Common myeloid progenitor, CD34-positive (primary cell): ENCODE data around the gene CTPS2.

Experiments
- CTCF ChIA-PET: fragments of 350-600 bp; sonication (Branson Sonifier 250); formaldehyde crosslinking; loops from one replicate; lab custom pipeline; 2021; ENCODE audit warnings: antibody characterized with exemption; lab: Charles Lee
- POLR2A ChIA-PET: fragments of 350-600 bp; sonication (Branson Sonifier 250); formaldehyde crosslinking; loops from one replicate; lab custom pipeline; 2021; ENCODE audit warnings: antibody characterized with exemption; lab: Charles Lee
- DNase-seq, 3 donors: peaks; one replicate each; pipeline versions ENCODE4 v3.0.0 to v3.0.0-alpha.2; 2013
- H3K27ac ChIP-seq, 2 experiments: 1 replicate in 1 of 2; 2 replicates in 1 of 2; pipeline ENCODE4 v1.7.0; 2013; ENCODE audit warnings: inconsistent platforms in 2 of 2, low read length in 2 of 2, mild to moderate bottlenecking in 2 of 2, low read depth in 1 of 2, moderate library complexity in 1 of 2; ENCODE audit not compliant: severe bottlenecking in 2 of 2, insufficient read depth in 1 of 2, poor library complexity in 1 of 2
- H3K27me3 ChIP-seq, 5 experiments: replicated peaks in 2 of 5; 1 replicate in 3 of 5; 2 replicates in 2 of 5; pipeline versions ENCODE4 v1.6.1 to v1.7.0; 2013; ENCODE audit warnings: low read length in 4 of 5, mild to moderate bottlenecking in 2 of 5, moderate library complexity in 2 of 5, inconsistent platforms in 1 of 5; ENCODE audit not compliant: insufficient read depth in 5 of 5, control insufficient read depth in 4 of 5
- H3K36me3 ChIP-seq, 4 experiments: 1 replicate in 2 of 4; 2 replicates in 2 of 4; pipeline versions ENCODE4 v1.6.1 to v1.7.0; 2013; ENCODE audit warnings: low read length in 3 of 4, control low read depth in 1 of 4, mild to moderate bottlenecking in 1 of 4; ENCODE audit not compliant: control insufficient read depth in 4 of 4, insufficient read depth in 4 of 4
- H3K4me1 ChIP-seq, 4 experiments: 1 replicate in 3 of 4; 2 replicates in 1 of 4; pipeline versions ENCODE4 v1.6.1 to v1.7.1; 2013; ENCODE audit warnings: low read length in 3 of 4, mild to moderate bottlenecking in 3 of 4, control low read depth in 1 of 4, inconsistent platforms in 1 of 4, moderate library complexity in 1 of 4; ENCODE audit not compliant: control insufficient read depth in 4 of 4, insufficient read depth in 4 of 4; ENCODE audit errors: control extremely low read depth in 1 of 4
- H3K4me3 ChIP-seq, 7 experiments: 1 replicate in 4 of 7; 2 replicates in 3 of 7; pipeline versions ENCODE4 v1.5.1 to v1.7.0; 2013; ENCODE audit warnings: mild to moderate bottlenecking in 7 of 7, low read length in 6 of 7, moderate library complexity in 6 of 7, inconsistent platforms in 2 of 7, low read depth in 2 of 7, control low read depth in 1 of 7; ENCODE audit not compliant: insufficient read depth in 4 of 7, control insufficient read depth in 1 of 7; ENCODE audit errors: extremely low read depth in 1 of 7
- H3K9me3 ChIP-seq, 5 experiments: 1 replicate in 4 of 5; 2 replicates in 1 of 5; pipeline versions ENCODE4 v1.6.1 to v1.7.1; 2013; ENCODE audit warnings: low read length in 4 of 5, mild to moderate bottlenecking in 2 of 5, inconsistent platforms in 1 of 5, low read depth in 1 of 5, moderate library complexity in 1 of 5; ENCODE audit not compliant: control insufficient read depth in 4 of 5, insufficient read depth in 2 of 5; ENCODE audit errors: control extremely low read depth in 1 of 5
- WGBS: methylation state at CpG from one replicate; pipeline ENCODE4 v1.1.5; 2013; ENCODE audit not compliant: insufficient coverage; 5-methylcytosine and 5-hydroxymethylcytosine counted together

The CTPS2 gene

DNA sequence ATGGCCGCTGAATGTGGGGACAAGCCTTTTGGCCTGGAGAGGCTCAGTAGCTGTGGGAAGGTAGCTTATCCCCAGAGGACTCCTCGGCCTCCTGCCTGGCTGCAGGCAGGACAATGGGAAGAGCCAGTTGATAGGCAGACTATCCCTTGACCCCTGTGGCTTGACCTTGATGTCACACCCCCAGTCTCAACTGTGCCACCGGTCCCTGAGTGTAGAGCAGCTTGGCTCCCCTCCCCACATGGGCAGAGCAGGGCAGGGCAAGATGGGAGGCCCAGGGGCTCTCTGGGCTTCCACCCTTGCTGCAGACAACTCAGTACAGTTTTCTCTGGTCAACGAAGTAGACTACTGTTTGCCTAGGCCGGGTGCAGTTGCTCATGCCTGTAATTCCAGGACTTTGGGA lies 32.6 kb upstream of the CTPS2 start:
- Histone ChIP-seq H3K4me3 (no peak overlapping the region), H3K4me1 (no peaks in the 10 kb centered on the region), H3K27ac (no peak overlapping the region), H3K36me3 (peaks cover 4 to 35% (median 15%) of the 10 kb centered on the region in 4 experiments), H3K27me3 (peaks cover 0 to 11% (median 0%) of the 10 kb centered on the region in 5 experiments), H3K9me3 (no peaks in the 10 kb centered on the region)
- ChIA-PET POLR2A (no interaction called here), CTCF (interaction anchor here (0.5 to 1.7 kb wide), 3 partner anchors 14 to 44 kb away, joined by 4 read pairs; no protein-coding TSS in a partner anchor)
- DNase-seq, result no peak
- WGBS, result 98% methylated on average over 5 of the region's 5 CpGs

DNA sequence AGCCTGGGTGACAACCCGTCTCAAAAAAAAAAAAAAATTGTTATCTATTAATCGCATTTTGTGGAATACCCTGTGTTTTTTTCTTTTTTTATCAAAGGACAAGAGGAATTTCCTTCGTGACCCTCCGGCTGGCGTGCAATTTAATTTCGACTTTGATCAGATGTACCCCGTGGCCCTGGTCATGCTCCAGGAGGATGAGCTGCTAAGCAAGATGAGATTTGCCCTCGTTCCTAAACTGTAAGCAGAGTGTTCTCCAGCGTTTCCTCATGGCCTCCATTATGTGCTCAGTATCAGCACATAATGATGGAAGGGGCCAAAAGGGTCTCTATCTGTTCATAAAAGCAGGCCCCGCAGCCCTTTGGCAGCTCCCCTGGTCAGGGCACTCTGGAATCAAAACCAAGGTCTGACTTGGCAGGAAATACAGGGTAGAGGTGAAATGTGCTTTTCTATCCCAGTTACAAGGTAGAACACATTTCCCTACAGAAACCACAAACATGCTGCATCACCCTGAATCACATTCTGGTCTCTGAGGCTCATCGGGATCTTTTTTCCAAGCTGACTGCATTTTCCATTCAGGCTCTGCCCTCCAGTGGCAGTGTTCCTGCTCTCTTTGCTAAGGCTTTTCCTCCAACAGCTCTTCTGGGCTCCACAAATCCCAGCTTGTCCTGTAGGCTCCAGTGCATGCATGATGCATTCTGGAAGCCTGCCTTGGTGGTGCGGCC lies 31.3 kb upstream of the CTPS2 start:
- H3K36me3 ChIP-seq, result peaks cover 4 to 30% (median 15%) of the 10 kb centered on the region in 4 experiments
- no peak for DNase-seq
- CTCF ChIA-PET, result interaction anchor here (1.3 to 1.7 kb wide), 2 partner anchors 13 to 16 kb away, joined by 4 read pairs; no protein-coding TSS in a partner anchor

GRCh38 chrX:16739574-16739973 lies 27.1 kb upstream of the CTPS2 start:
- ChIA-PET CTCF (no interaction called here), POLR2A (no interaction called here)
- 78% methylated on average over 5 of the region's 6 CpGs for WGBS
- no peak for DNase-seq
- H3K4me3 ChIP-seq, result no peak overlapping the region
- H3K27me3 ChIP-seq, result peaks cover 0 to 10% (median 0%) of the 10 kb centered on the region in 5 experiments
- H3K36me3 ChIP-seq, result peaks cover 4 to 30% (median 10%) of the 10 kb centered on the region in 4 experiments
- no peaks in the 10 kb centered on the region for H3K9me3 ChIP-seq
- H3K4me1 ChIP-seq, result no peaks in the 10 kb centered on the region
- no peak overlapping the region for H3K27ac ChIP-seq

More for the DNA sequence above, 31.3 kb upstream of the CTPS2 start:
- POLR2A ChIA-PET, result no interaction called here
- H3K27ac ChIP-seq, result no peak overlapping the region
- H3K4me3 ChIP-seq, result no peak overlapping the region
- H3K4me1 ChIP-seq, result no peaks in the 10 kb centered on the region
- WGBS, result 95% methylated on average over 11 of the region's 12 CpGs
- H3K9me3 ChIP-seq, result no peaks in the 10 kb centered on the region
- H3K27me3 ChIP-seq, result peaks cover 0 to 16% (median 0%) of the 10 kb centered on the region in 5 experiments

- Histone ChIP-seq H3K9me3 (no peaks in the 10 kb centered on the region), H3K4me3 (no peak overlapping the region), H3K36me3 (peaks cover 0 to 21% (median 3%) of the 10 kb centered on the region in 4 experiments), H3K27ac (no peak overlapping the region), H3K4me1 (no peaks in the 10 kb centered on the region), H3K27me3 (peaks cover 0 to 8% (median 0%) of the 10 kb centered on the region in 5 experiments)
- 88% methylated on average over 3 of the region's 5 CpGs for WGBS
- ChIA-PET CTCF (no interaction called here), POLR2A (no interaction called here)
- DNase-seq, result no peak
These were observed 24.6 kb upstream of the CTPS2 start for GRCh38 chrX:16737024-16737423.

- no peaks in the 10 kb centered on the region for H3K9me3 ChIP-seq
- peaks cover 0 to 5% (median 0%) of the 10 kb centered on the region in 5 experiments for H3K27me3 ChIP-seq
- H3K27ac ChIP-seq, result no peak overlapping the region
- ChIA-PET CTCF (interaction anchor here (0.9 kb wide), 1 partner anchor 12 kb away, joined by 4 read pairs; no protein-coding TSS in a partner anchor), POLR2A (no interaction called here)
- H3K4me3 ChIP-seq, result no peak overlapping the region
- no peak for DNase-seq
- H3K36me3 ChIP-seq, result peaks cover 0 to 14% (median 2%) of the 10 kb centered on the region in 4 experiments
- H3K4me1 ChIP-seq, result no peaks in the 10 kb centered on the region
These were observed 20.5 kb upstream of the CTPS2 start for GRCh38 chrX:16733013-16733412.

- ChIA-PET POLR2A (no interaction called here), CTCF (interaction anchor here (1.3 kb wide), 1 partner anchor 14 kb away, joined by 4 read pairs; no protein-coding TSS in a partner anchor)
- no peaks in the 10 kb centered on the region for H3K4me1 ChIP-seq
- peaks cover 0 to 3% (median under 1%) of the 10 kb centered on the region in 4 experiments for H3K36me3 ChIP-seq
- 100% methylated on average over 1 of the region's 1 CpG for WGBS
- H3K9me3 ChIP-seq, result peaks cover 0 to 5% (median 0%) of the 10 kb centered on the region in 5 experiments
- peaks cover 0 to 3% (median 0%) of the 10 kb centered on the region in 5 experiments for H3K27me3 ChIP-seq
- H3K27ac ChIP-seq, result no peak overlapping the region
- DNase-seq, result no peak
- H3K4me3 ChIP-seq, result no peak overlapping the region
These were observed 18.0 kb upstream of the CTPS2 start for GRCh38 chrX:16730450-16730849.

DNA sequence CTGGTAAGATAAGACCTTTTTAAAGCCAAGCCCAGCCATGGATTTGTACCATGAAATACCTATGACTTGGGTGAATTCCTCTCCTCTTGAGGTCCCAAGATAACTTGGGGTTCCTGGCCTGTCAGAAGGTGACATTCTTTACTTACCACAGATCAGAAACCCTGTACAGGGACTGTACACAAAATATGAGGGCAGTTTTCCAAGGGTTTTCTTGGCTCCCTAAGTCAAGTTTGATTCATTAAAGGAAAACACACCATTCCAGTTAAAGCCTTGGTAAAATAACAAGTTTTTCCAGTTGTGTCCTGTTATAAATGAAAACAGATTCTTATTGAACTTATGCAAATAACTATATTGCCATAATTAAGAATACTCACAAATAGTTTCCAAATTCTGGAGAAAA lies 15.2 kb upstream of the CTPS2 start:
- Histone ChIP-seq H3K4me1 (no peaks in the 10 kb centered on the region), H3K27ac (no peak overlapping the region), H3K27me3 (peaks cover 0 to 16% (median 0%) of the 10 kb centered on the region in 5 experiments), H3K9me3 (peaks cover 0 to 5% (median 0%) of the 10 kb centered on the region in 5 experiments), H3K4me3 (no peak overlapping the region), H3K36me3 (peaks cover 0 to 3% (median 0%) of the 10 kb centered on the region in 4 experiments)
- CTCF ChIA-PET, result no interaction called here
- POLR2A ChIA-PET, result interaction anchor here (1.2 kb wide), 1 partner anchor 8 kb away, joined by 3 read pairs; the partner anchor contains the start of gene SYAP1
- DNase-seq, result no peak
